Esophagus muscularis mucosa (tissue), 3 donors: ENCODE measurements around the gene MARCHF7.

ENCODE experiments used
- CTCF ChIP-seq, 3 experiments: fragments of 200-600 bp in 2 of 3; fragments of 450-650 bp in 1 of 3; sonication (generic) in 2 of 3; IDR thresholded peaks; one replicate each; pipeline ENCODE4 v1.5.1; 2017 to 2019; ENCODE audit warnings: antibody characterized with exemption in 3 of 3, mild to moderate bottlenecking in 2 of 3, moderate library complexity in 1 of 3
- EP300 ChIP-seq: sonication (generic); formaldehyde crosslinking; IDR thresholded peaks from one replicate; pipeline ENCODE4 v1.6.1; 2017; ENCODE audit warnings: antibody characterized with exemption

GRCh38 chr2:159694500-159695040, 17.7 kb upstream of the MARCHF7 start:
- no peak for TF ChIP-seq CTCF (IDR thresholded peaks at IDR 0.05)
- TF ChIP-seq EP300, result no peak
